ENCODE results near the gene RBMS3.

RBMS3 gene

GRCh38 chr3:29701326-29701983 is 420.6 kb downstream of the RBMS3 start:
- no peak for FAIRE-seq
- no peak for TF ChIP-seq CTCF (IDR thresholded peaks at IDR 0.05; ENCODE audit: insufficient read depth, missing control alignments)

GRCh38 chr3:29705906-29706844 is 425.3 kb downstream of the RBMS3 start:
- FAIRE-seq = no peak
- DNase-seq (ENCODE audit: insufficient read length, low spot score) = no peak

More at GRCh38 chr3:29701326-29701983, 420.6 kb downstream of the RBMS3 start:
- DNase-seq (ENCODE audit: insufficient read length, low spot score) = no peak

GRCh38 chr3:29708884-29709283 is 428.0 kb downstream of the RBMS3 start:
- FAIRE-seq (no peak), DNase-seq (ENCODE audit: insufficient read length, low spot score) (no peak)

More at GRCh38 chr3:29705906-29706844, 425.3 kb downstream of the RBMS3 start:
- TF ChIP-seq CTCF (IDR thresholded peaks at IDR 0.05; ENCODE audit: insufficient read depth, missing control alignments) = no peak

GRCh38 chr3:29711255-29711771 is 430.4 kb downstream of the RBMS3 start:
- DNase-seq (ENCODE audit: insufficient read length, low spot score) (no peak), FAIRE-seq (no peak)
- TF ChIP-seq CTCF (IDR thresholded peaks at IDR 0.05; ENCODE audit: insufficient read depth, missing control alignments) = no peak

More at GRCh38 chr3:29708884-29709283, 428.0 kb downstream of the RBMS3 start:
- no peak for TF ChIP-seq CTCF (IDR thresholded peaks at IDR 0.05; ENCODE audit: insufficient read depth, missing control alignments)

GRCh38 chr3:29716213-29716612 is 435.3 kb downstream of the RBMS3 start:
- no peak for TF ChIP-seq CTCF (IDR thresholded peaks at IDR 0.05; ENCODE audit: insufficient read depth, missing control alignments)
- peak; percentile 32 for FAIRE-seq
- no peak for DNase-seq (ENCODE audit: insufficient read length, low spot score)

DNA sequence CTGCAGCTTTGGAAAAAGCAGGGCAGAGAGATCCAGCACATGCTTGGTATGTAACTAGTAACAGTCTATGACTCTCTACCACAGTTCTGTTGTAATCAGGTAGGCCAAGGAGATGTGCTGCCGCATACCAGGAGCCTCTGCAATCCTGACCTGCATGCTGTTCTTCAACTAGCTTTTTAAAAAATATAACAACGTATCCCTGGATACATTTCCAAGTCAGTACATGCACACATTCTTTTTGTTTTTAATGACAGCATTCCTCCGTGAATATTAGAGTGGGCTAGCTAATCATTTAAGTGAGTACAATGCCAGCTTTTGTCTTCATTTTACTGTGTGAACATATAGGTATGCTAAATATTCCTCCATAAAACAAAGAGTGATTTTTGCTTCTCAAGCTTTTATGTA is 437.8 kb downstream of the RBMS3 start:
- TF ChIP-seq CTCF (IDR thresholded peaks at IDR 0.05; ENCODE audit: insufficient read depth, missing control alignments) = no peak
- DNase-seq (ENCODE audit: insufficient read length, low spot score) (no peak), FAIRE-seq (no peak)
